Liver (tissue), 9 donors: ENCODE results near the gene CFL1. TPM values are rescaled to one million over a fixed set of nuclear protein-coding genes. Genes with fewer than 3 reads are reported as not detected.

Experiments used
- DNase-seq: peaks from one replicate; pipeline ENCODE4 v3.0.0-alpha.2; 2017; ENCODE audit warnings: low spot score
- H3K27ac ChIP-seq, 2 donors: one replicate each; pipeline ENCODE4 v1.7.0; 2013; ENCODE audit warnings: inconsistent platforms in 2 of 2, low read length in 2 of 2, control low read depth in 1 of 2, low read depth in 1 of 2, mild to moderate bottlenecking in 1 of 2
- H3K27me3 ChIP-seq, 4 donors: one replicate each; pipeline versions ENCODE4 v1.6.1 to v1.7.0; 2013; ENCODE audit warnings: low read length in 3 of 4, inconsistent platforms in 1 of 4, mild to moderate bottlenecking in 1 of 4, moderate library complexity in 1 of 4; ENCODE audit not compliant: control insufficient read depth in 4 of 4, insufficient read depth in 4 of 4
- H3K36me3 ChIP-seq, 4 donors: one replicate each; pipeline versions ENCODE4 v1.6.1 to v1.7.0; 2013; ENCODE audit warnings: low read length in 3 of 4, mild to moderate bottlenecking in 3 of 4, low read depth in 1 of 4, moderate library complexity in 1 of 4; ENCODE audit not compliant: control insufficient read depth in 4 of 4, insufficient read depth in 3 of 4
- H3K4me1 ChIP-seq, 4 donors: one replicate each; pipeline versions ENCODE4 v1.6.1 to v1.7.0; 2013; ENCODE audit warnings: low read length in 3 of 4, mild to moderate bottlenecking in 3 of 4, moderate library complexity in 1 of 4; ENCODE audit not compliant: control insufficient read depth in 4 of 4, insufficient read depth in 4 of 4
- H3K4me3 ChIP-seq, 3 donors: one replicate each; pipeline versions ENCODE4 v1.6.1 to v1.7.0; 2013; ENCODE audit warnings: low read length in 3 of 3, control low read depth in 1 of 3, low read depth in 1 of 3, mild to moderate bottlenecking in 1 of 3
- H3K9ac ChIP-seq, 2 donors: one replicate each; pipeline ENCODE4 v1.7.0; 2013; ENCODE audit warnings: low read length in 2 of 2, mild to moderate bottlenecking in 2 of 2, moderate library complexity in 2 of 2, control low read depth in 1 of 2, low read depth in 1 of 2
- H3K9me3 ChIP-seq, 4 donors: one replicate each; pipeline versions ENCODE4 v1.6.1 to v1.7.0; 2013; ENCODE audit warnings: low read length in 3 of 4; ENCODE audit not compliant: control insufficient read depth in 4 of 4
- ATF3 ChIP-seq: IDR thresholded peaks from 2 replicates; pipeline ENCODE4 v1.6.1; 2016; ENCODE audit warnings: antibody characterized with exemption
- CTCF ChIP-seq: fragments of 150-350 bp; IDR thresholded peaks from 2 replicates; pipeline ENCODE4 v1.5.1; 2017; ENCODE audit warnings: improper control_type of control experiment, low read depth, low read length; ENCODE audit not compliant: missing input control
- EGR1 ChIP-seq, 2 donors: IDR thresholded peaks; 2 replicates each; pipeline ENCODE4 v1.6.1; 2016 to 2018; ENCODE audit warnings: antibody characterized with exemption in 2 of 2, low read depth in 2 of 2
- FOXA1 ChIP-seq: IDR thresholded peaks from 2 replicates; pipeline ENCODE4 v1.6.1; 2016; ENCODE audit warnings: antibody characterized with exemption
- FOXA2 ChIP-seq: IDR thresholded peaks from 2 replicates; pipeline ENCODE4 v1.6.1; 2016; ENCODE audit warnings: antibody characterized with exemption
- GABPA ChIP-seq, 2 donors: IDR thresholded peaks in 1 of 2; conservative IDR thresholded peaks in 1 of 2; 2 replicates each; pipeline ENCODE4 v1.6.1; 2016; ENCODE audit warnings: antibody characterized with exemption in 2 of 2, mild to moderate bottlenecking in 1 of 2, moderate library complexity in 1 of 2
- HNF4A ChIP-seq, 2 donors: conservative IDR thresholded peaks; 2 replicates each; pipeline ENCODE4 v1.6.1; 2016; ENCODE audit warnings: antibody characterized with exemption in 2 of 2, mild to moderate bottlenecking in 2 of 2
- HNF4G ChIP-seq: IDR thresholded peaks from 2 replicates; pipeline ENCODE4 v1.6.1; 2016; ENCODE audit warnings: antibody characterized with exemption
- JUND ChIP-seq, 2 donors: IDR thresholded peaks; 2 replicates each; pipeline ENCODE4 v1.6.1; 2016; ENCODE audit warnings: antibody characterized with exemption in 2 of 2
- MAX ChIP-seq: IDR thresholded peaks from 2 replicates; pipeline ENCODE4 v1.6.1; 2016; ENCODE audit warnings: antibody characterized with exemption
- NR2F2 ChIP-seq: IDR thresholded peaks from 2 replicates; pipeline ENCODE4 v1.6.1; 2016; ENCODE audit warnings: antibody characterized with exemption
- RAD21 ChIP-seq, 2 donors: IDR thresholded peaks; 2 replicates each; pipeline ENCODE4 v1.6.1; 2016; ENCODE audit warnings: antibody characterized with exemption in 2 of 2, mild to moderate bottlenecking in 2 of 2
- REST ChIP-seq: IDR thresholded peaks from 2 replicates; pipeline ENCODE4 v1.6.1; 2016; ENCODE audit warnings: antibody characterized with exemption, mild to moderate bottlenecking
- RXRA ChIP-seq, 2 donors: IDR thresholded peaks; 2 replicates each; pipeline ENCODE4 v1.6.1; 2017 to 2018; ENCODE audit warnings: antibody characterized with exemption in 2 of 2, mild to moderate bottlenecking in 1 of 2
- SP1 ChIP-seq: IDR thresholded peaks from 2 replicates; pipeline ENCODE4 v1.6.1; 2018; ENCODE audit warnings: antibody characterized with exemption, mild to moderate bottlenecking
- TAF1 ChIP-seq: conservative IDR thresholded peaks from 2 replicates; pipeline ENCODE4 v1.6.1; 2016; ENCODE audit warnings: antibody characterized with exemption, mild to moderate bottlenecking
- YY1 ChIP-seq: IDR thresholded peaks from 2 replicates; pipeline ENCODE4 v1.6.1; 2016; ENCODE audit warnings: antibody characterized with exemption, mild to moderate bottlenecking
- WGBS: extraction: QIAGEN DNeasy Blood & Tissue Kit; methylation state at CpG from one replicate; pipeline ENCODE4 v1.1.7; 2013; 5-methylcytosine and 5-hydroxymethylcytosine counted together
- polyA plus RNA-seq, 2 donors: library from polyadenylated mRNA; stranded (reverse) in 1 of 2; unstranded in 1 of 2; fragments of 200-250 nt in 1 of 2; fragments of >200 nt in 1 of 2; fragmentation: Nextera tagmentation in 1 of 2; extraction: Ambion mirVana in 1 of 2; gene quantifications; one replicate each; pipeline versions ENCODE4 v1.2.1 to v1.2.3, GENCODE V29; 2013 to 2015
- total RNA-seq, 2 donors: library from RNA; depleted of rRNA; stranded (reverse); fragments of >200 nt; gene quantifications; one replicate each; pipeline ENCODE4 v1.2.3, GENCODE V29; 2014
- donor health status: healthy.
- donor health status: healthy.
- donor health status: healthy.
- donor health status: healthy.
- donor health status: healthy.

The CFL1 gene
- total and polyA plus RNA-seq, 4 donors = 184 to 498 (median 282) TPM

GRCh38 chr11:65866509-65867283 lies 8.7 kb upstream of the CFL1 start (continued):
- TF ChIP-seq EGR1 (IDR thresholded peaks at IDR 0.05; ENCODE audit: low read depth in 2 of 2) (no peak), TAF1 (no peak), JUND (IDR thresholded peaks at IDR 0.05) (no peak)

GRCh38 chr11:65865550-65866172 lies 7.7 kb upstream of the CFL1 start:
- Histone ChIP-seq H3K4me1 (peaks cover 7 to 16% (median 12%) of the 10 kb centered on the region in 4 donors), H3K36me3 (peaks cover 16 to 42% (median 23%) of the 10 kb centered on the region in 4 donors), H3K27ac (no peak overlapping the region), H3K4me3 (no peak overlapping the region), H3K27me3 (no peaks in the 10 kb centered on the region), H3K9me3 (no peaks in the 10 kb centered on the region), H3K9ac (no peak overlapping the region)
- TF ChIP-seq CTCF = no peak
- no peak for TF ChIP-seq NR2F2
- no peak for TF ChIP-seq FOXA1
- TF ChIP-seq HNF4G = no peak
- no peak for TF ChIP-seq SP1
- TF ChIP-seq HNF4A (conservative IDR thresholded peaks at IDR 0.05) = no peak
- TF ChIP-seq YY1 = no peak
- no peak for TF ChIP-seq FOXA2
- no peak for TF ChIP-seq RAD21 (IDR thresholded peaks at IDR 0.05)
- no peak for TF ChIP-seq RXRA (IDR thresholded peaks at IDR 0.05)
- TF ChIP-seq REST = no peak
- no peak for TF ChIP-seq TAF1
- no peak for TF ChIP-seq JUND (IDR thresholded peaks at IDR 0.05)
- no peak for TF ChIP-seq GABPA (IDR thresholded peaks at IDR 0.05 in 1 of 2, conservative IDR thresholded peaks at IDR 0.05 in 1 of 2)
- TF ChIP-seq ATF3 = no peak
- no peak for TF ChIP-seq MAX
- whole genome bisulfite sequencing = 91% methylated on average over 9 of the region's 9 CpGs
- no peak for DNase-seq
